ENCODE data around the gene B3GNT5.
"Not testable (repeated sequence)": the region's sequence is repeated elsewhere in the genome, so short reads cannot be mapped to it uniquely, and the experiment has no call there.

Gene B3GNT5

GRCh38 chr3:183229178-183229577 is 23.9 kb upstream of the B3GNT5 start:
- no peak for DNase-seq (ENCODE audit: low read depth in 1 of 2, low spot score in 1 of 2)

- DNase-seq (ENCODE audit: low read depth in 1 of 2, low spot score in 1 of 2): not testable (repeated sequence)
These were observed 22.8 kb upstream of the B3GNT5 start for GRCh38 chr3:183230251-183230650.

- no peak for DNase-seq (ENCODE audit: low read depth in 1 of 2, low spot score in 1 of 2)
These were observed 22.2 kb upstream of the B3GNT5 start for GRCh38 chr3:183230826-183231225.

- no peak for DNase-seq (ENCODE audit: low read depth in 1 of 2, low spot score in 1 of 2)
These were observed 19.1 kb upstream of the B3GNT5 start for GRCh38 chr3:183233966-183234365.

- DNase-seq (ENCODE audit: low read depth in 1 of 2, low spot score in 1 of 2): no peak
These were observed 14.0 kb upstream of the B3GNT5 start for GRCh38 chr3:183239046-183239445.

GRCh38 chr3:183242431-183242830 is 10.6 kb upstream of the B3GNT5 start:
- DNase-seq (ENCODE audit: low read depth in 1 of 2, low spot score in 1 of 2): no peak

GRCh38 chr3:183244219-183244618 is 8.8 kb upstream of the B3GNT5 start:
- no peak for DNase-seq (ENCODE audit: low read depth in 1 of 2, low spot score in 1 of 2)

GRCh38 chr3:183244981-183245476 is 8.0 kb upstream of the B3GNT5 start:
- no peak for DNase-seq (ENCODE audit: low read depth in 1 of 2, low spot score in 1 of 2)

GRCh38 chr3:183247011-183247589 is 6.0 kb upstream of the B3GNT5 start:
- DNase-seq (ENCODE audit: low read depth in 1 of 2, low spot score in 1 of 2): no peak

GRCh38 chr3:183249006-183249718 is 3.9 kb upstream of the B3GNT5 start:
- DNase-seq (ENCODE audit: low read depth in 1 of 2, low spot score in 1 of 2): no peak

- DNase-seq (ENCODE audit: low read depth in 1 of 2, low spot score in 1 of 2): no peak
These were observed 803 bp upstream of the B3GNT5 start for GRCh38 chr3:183252118-183252782.

GRCh38 chr3:183253528-183254486 is 754 bp downstream of the B3GNT5 start:
- DNase-seq (ENCODE audit: low read depth in 1 of 2, low spot score in 1 of 2): peak in 1 of 2 donors; percentile 14

- peak in 1 of 2 donors; percentile 6 for DNase-seq (ENCODE audit: low read depth in 1 of 2, low spot score in 1 of 2)
These were observed 1.7 kb downstream of the B3GNT5 start for GRCh38 chr3:183254487-183255347.

GRCh38 chr3:183255348-183255730 is 2.3 kb downstream of the B3GNT5 start:
- DNase-seq (ENCODE audit: low read depth in 1 of 2, low spot score in 1 of 2): no peak

- no peak for DNase-seq (ENCODE audit: low read depth in 1 of 2, low spot score in 1 of 2)
These were observed 6.0 kb downstream of the B3GNT5 start for GRCh38 chr3:183259087-183259486.

- DNase-seq (ENCODE audit: low read depth in 1 of 2, low spot score in 1 of 2): no peak
These were observed 6.6 kb downstream of the B3GNT5 start for GRCh38 chr3:183259621-183260020.

GRCh38 chr3:183260167-183260904 is 7.3 kb downstream of the B3GNT5 start:
- no peak for DNase-seq (ENCODE audit: low read depth in 1 of 2, low spot score in 1 of 2)

- no peak for DNase-seq (ENCODE audit: low read depth in 1 of 2, low spot score in 1 of 2)
These were observed 8.2 kb downstream of the B3GNT5 start for GRCh38 chr3:183261151-183261724.

- no peak for DNase-seq (ENCODE audit: low read depth in 1 of 2, low spot score in 1 of 2)
These were observed 9.9 kb downstream of the B3GNT5 start for GRCh38 chr3:183262875-183263378.
